ENCODE data around the gene EFHD2. TPM values are rescaled to one million over a fixed set of nuclear protein-coding genes. Genes with fewer than 3 reads are reported as not detected.

EFHD2 gene
- total RNA-seq, 1 donor from 2014 or later, result 6.5 TPM

- Histone ChIP-seq H2AFZ (replicated peaks) (no peak overlapping the region), H3K27ac (no peak overlapping the region), H3K27me3 (peaks cover 5% of the 10 kb centered on the region), H4K20me1 (ENCODE audit: low read depth) (no peaks in the 10 kb centered on the region), H3K4me2 (no peak overlapping the region), H3K36me3 (no peaks in the 10 kb centered on the region), H3K9ac (no peak overlapping the region), H3K4me3 (no peak overlapping the region), H3K9me3 (ENCODE audit: low read depth) (no peaks in the 10 kb centered on the region), H3K79me2 (ENCODE audit: low read depth) (no peaks in the 10 kb centered on the region), H3K4me1 (no peaks in the 10 kb centered on the region), H3F3A (ENCODE audit: low read depth) (no peaks in the 10 kb centered on the region)
- Mint-ChIP-seq H3K4me3 (no peak overlapping the region), H3K27ac (no peak overlapping the region), H3K4me1 (peaks cover 32% of the 10 kb centered on the region), H3K9me3 (peaks cover 3% of the 10 kb centered on the region), H3K36me3 (peaks cover 9% of the 10 kb centered on the region), H3K27me3 (ENCODE audit: insufficient read depth, low read depth) (peaks cover 12% of the 10 kb centered on the region)
- TF ChIP-seq EZH2phosphoT487 (IDR thresholded peaks at IDR 0.05), result no peak
- TF ChIP-seq CTCF (IDR thresholded peaks at IDR 0.05), result no peak
- TF ChIP-seq EZH2 (IDR thresholded peaks at IDR 0.05), result no peak
- no peak for DNase-seq (ENCODE audit: low spot score)
Measured at GRCh38 chr1:15417059-15417934, 7.6 kb downstream of the EFHD2 start.

GRCh38 chr1:15418806-15419515, 9.3 kb downstream of the EFHD2 start:
- Mint-ChIP-seq H3K27me3 (ENCODE audit: insufficient read depth, low read depth) (peaks cover 4% of the 10 kb centered on the region), H3K9me3 (peaks cover 3% of the 10 kb centered on the region), H3K4me1 (peaks cover 27% of the 10 kb centered on the region), H3K4me3 (no peak overlapping the region), H3K36me3 (peaks cover 9% of the 10 kb centered on the region), H3K27ac (no peak overlapping the region)
- Histone ChIP-seq H3K4me3 (no peak overlapping the region), H3K27me3 (no peaks in the 10 kb centered on the region), H3F3A (ENCODE audit: low read depth) (no peaks in the 10 kb centered on the region), H3K4me2 (no peak overlapping the region), H3K9ac (no peak overlapping the region), H3K4me1 (no peaks in the 10 kb centered on the region), H2AFZ (replicated peaks) (no peak overlapping the region), H3K27ac (no peak overlapping the region), H3K36me3 (no peaks in the 10 kb centered on the region), H4K20me1 (ENCODE audit: low read depth) (no peaks in the 10 kb centered on the region), H3K9me3 (ENCODE audit: low read depth) (no peaks in the 10 kb centered on the region), H3K79me2 (ENCODE audit: low read depth) (no peaks in the 10 kb centered on the region)
- no peak for DNase-seq (ENCODE audit: low spot score)
- TF ChIP-seq EZH2phosphoT487 (IDR thresholded peaks at IDR 0.05) (no peak), EZH2 (IDR thresholded peaks at IDR 0.05) (no peak), CTCF (IDR thresholded peaks at IDR 0.05) (no peak)

- Mint-ChIP-seq H3K9me3 (peaks cover 3% of the 10 kb centered on the region), H3K4me1 (peaks cover 24% of the 10 kb centered on the region), H3K4me3 (no peak overlapping the region), H3K27ac (no peak overlapping the region), H3K36me3 (peaks cover 5% of the 10 kb centered on the region), H3K27me3 (ENCODE audit: insufficient read depth, low read depth) (peaks cover 2% of the 10 kb centered on the region)
- H2AFZ ChIP-seq (replicated peaks), result no peak overlapping the region
- no peaks in the 10 kb centered on the region for H3K79me2 ChIP-seq (ENCODE audit: low read depth)
- no peaks in the 10 kb centered on the region for H3K36me3 ChIP-seq
- H3K9ac ChIP-seq, result no peak overlapping the region
- DNase-seq (ENCODE audit: low spot score), result no peak
- H3K27ac ChIP-seq, result no peak overlapping the region
- TF ChIP-seq CTCF (IDR thresholded peaks at IDR 0.05), result no peak
- no peak for TF ChIP-seq EZH2 (IDR thresholded peaks at IDR 0.05)
- no peak for TF ChIP-seq EZH2phosphoT487 (IDR thresholded peaks at IDR 0.05)
- no peaks in the 10 kb centered on the region for H3K9me3 ChIP-seq (ENCODE audit: low read depth)
- no peaks in the 10 kb centered on the region for H3K4me1 ChIP-seq
- H4K20me1 ChIP-seq (ENCODE audit: low read depth), result no peaks in the 10 kb centered on the region
- no peaks in the 10 kb centered on the region for H3K27me3 ChIP-seq
- H3F3A ChIP-seq (ENCODE audit: low read depth), result no peaks in the 10 kb centered on the region
- H3K4me2 ChIP-seq, result no peak overlapping the region
- no peak overlapping the region for H3K4me3 ChIP-seq
Measured at GRCh38 chr1:15420853-15421465, 11.3 kb downstream of the EFHD2 start.
